BE2C (cell line): Measurements from ENCODE around the gene RLBP1.

ENCODE experiments used
- DNase-seq: peaks from one replicate; pipeline ENCODE4 v3.0.0-alpha.2; 2020
- H3K27me3 ChIP-seq: fragments of 250-450 bp; sonication (Bioruptor Pico); 2 replicates; pipeline ENCODE4 v1.5.1; 2020; ENCODE audit warnings: mild to moderate bottlenecking
- H3K36me3 ChIP-seq: fragments of 250-450 bp; sonication (Bioruptor Pico); 2 replicates; pipeline ENCODE4 v1.5.1; 2020; ENCODE audit warnings: mild to moderate bottlenecking
- H3K4me1 ChIP-seq: fragments of 250-450 bp; sonication (Bioruptor Pico); 2 replicates; pipeline ENCODE4 v1.5.1; 2020
- H3K4me3 ChIP-seq: 2 replicates; pipeline ENCODE4 v1.5.1; 2011; ENCODE audit warnings: low read depth, low read length
- H3K9me3 ChIP-seq: fragments of 250-450 bp; sonication (Bioruptor Pico); 2 replicates; pipeline ENCODE4 v1.5.1; 2020
- CTCF ChIP-seq: IDR thresholded peaks from 2 replicates; pipeline ENCODE4 v1.5.1; 2012; ENCODE audit warnings: mild to moderate bottlenecking, low read depth, low read length

RLBP1 gene

GRCh38 chr15:89179966-89180875 is 41.2 kb downstream of the RLBP1 start:
- no peak overlapping the region for H3K4me3 ChIP-seq
- H3K9me3 ChIP-seq = no peaks in the 10 kb centered on the region
- peaks cover 18% of the 10 kb centered on the region for H3K36me3 ChIP-seq
- no peak for DNase-seq
- H3K27me3 ChIP-seq = no peaks in the 10 kb centered on the region
- no peak for TF ChIP-seq CTCF
- H3K4me1 ChIP-seq = no peaks in the 10 kb centered on the region; the same call in 1 of the 2 replicates

GRCh38 chr15:89178307-89178977 is 42.9 kb downstream of the RLBP1 start:
- no peak for TF ChIP-seq CTCF

GRCh38 chr15:89177633-89178306 is 43.6 kb downstream of the RLBP1 start:
- Histone ChIP-seq H3K9me3 (no peaks in the 10 kb centered on the region), H3K4me3 (no peak overlapping the region), H3K27me3 (no peaks in the 10 kb centered on the region), H3K4me1 (no peaks in the 10 kb centered on the region), H3K36me3 (peaks cover 17% of the 10 kb centered on the region)
- peak; percentile 97 for TF ChIP-seq CTCF
- peak; percentile 69 for DNase-seq

More at GRCh38 chr15:89178307-89178977, 42.9 kb downstream of the RLBP1 start:
- no peaks in the 10 kb centered on the region for H3K9me3 ChIP-seq
- H3K4me3 ChIP-seq = no peak overlapping the region
- no peak for DNase-seq
- H3K4me1 ChIP-seq = no peaks in the 10 kb centered on the region
- peaks cover 17% of the 10 kb centered on the region for H3K36me3 ChIP-seq
- no peaks in the 10 kb centered on the region for H3K27me3 ChIP-seq

GRCh38 chr15:89177116-89177515 is 44.3 kb downstream of the RLBP1 start:
- H3K36me3 ChIP-seq = peaks cover 17% of the 10 kb centered on the region
- no peak for TF ChIP-seq CTCF
- H3K27me3 ChIP-seq = no peaks in the 10 kb centered on the region
- H3K4me1 ChIP-seq = no peaks in the 10 kb centered on the region
- DNase-seq = no peak
- no peak overlapping the region for H3K4me3 ChIP-seq
- H3K9me3 ChIP-seq = no peaks in the 10 kb centered on the region

GRCh38 chr15:89175617-89176191 is 45.7 kb downstream of the RLBP1 start:
- no peaks in the 10 kb centered on the region for H3K9me3 ChIP-seq
- H3K36me3 ChIP-seq = peaks cover 17% of the 10 kb centered on the region
- no peak overlapping the region for H3K4me3 ChIP-seq
- no peak for TF ChIP-seq CTCF
- no peaks in the 10 kb centered on the region for H3K4me1 ChIP-seq
- DNase-seq = no peak
- no peaks in the 10 kb centered on the region for H3K27me3 ChIP-seq
